Right lobe of liver (tissue), 6 donors: ENCODE data around the gene CCK. TPM values are rescaled to one million over a fixed set of nuclear protein-coding genes. Genes with fewer than 3 reads are reported as not detected.

ENCODE experiments used
- ATAC-seq, 4 donors: fragments of 200-7000 bp; cut with Tn5 transposase; one replicate each; pipeline ENCODE4 v1.9.1; 2020; ENCODE audit warnings: mild to moderate bottlenecking in 4 of 4, moderate library complexity in 4 of 4
- DNase-seq, 3 donors: peaks; one replicate each; pipeline ENCODE4 v3.0.0-alpha.2; 2020
- H3K27ac ChIP-seq, 3 donors: fragments of 200-600 bp; one replicate each; pipeline ENCODE4 v1.8.0; 2022
- H3K27me3 ChIP-seq, 2 donors: fragments of 200-600 bp; one replicate each; pipeline ENCODE4 v1.8.0; 2022
- H3K36me3 ChIP-seq, 4 donors: fragments of 200-600 bp; sonication (generic) in 1 of 4; one replicate each; pipeline versions ENCODE4 v1.5.1 to v1.8.0; 2017 to 2022; ENCODE audit warnings: control low read depth in 1 of 4
- H3K4me1 ChIP-seq, 4 donors: fragments of 200-600 bp; sonication (generic) in 1 of 4; one replicate each; pipeline versions ENCODE4 v1.5.1 to v1.8.0; 2017 to 2022; ENCODE audit warnings: control low read depth in 1 of 4
- H3K4me3 ChIP-seq, 3 donors: fragments of 200-600 bp; one replicate each; pipeline ENCODE4 v1.8.0; 2022
- H3K9me3 ChIP-seq, 4 donors: fragments of 200-600 bp; sonication (generic) in 1 of 4; one replicate each; pipeline versions ENCODE4 v1.5.1 to v1.8.0; 2017 to 2022; ENCODE audit warnings: control low read depth in 1 of 4
- CTCF ChIP-seq, 4 donors: fragments of 200-600 bp in 3 of 4; fragments of 450-650 bp in 1 of 4; IDR thresholded peaks; one replicate each; pipeline versions ENCODE4 v1.5.1 to v1.8.0; 2016 to 2022; ENCODE audit warnings: antibody characterized with exemption in 4 of 4, mild to moderate bottlenecking in 2 of 4
- POLR2A ChIP-seq: fragments of 450-650 bp; IDR thresholded peaks from one replicate; pipeline ENCODE4 v1.6.1; 2017; ENCODE audit warnings: antibody characterized with exemption, mild to moderate bottlenecking
- WGBS: methylation state at CpG from one replicate; pipeline ENCODE4 v1.1.6; 2018; ENCODE audit warnings: low coverage, low lambda C conversion rate; ENCODE audit not compliant: insufficient coverage; ENCODE audit errors: missing lambda C conversion rate; 5-methylcytosine and 5-hydroxymethylcytosine counted together
- intact Hi-C, 2 donors: fragments of 100-400 bp; cut with DNase I; formaldehyde crosslinking; loops; one replicate each; pipeline versions ENCODE4 v1.11.2 to v1.14.1; 2022
- total RNA-seq, 6 experiments: library from RNA; depleted of rRNA in 2 of 6; stranded (reverse); fragments of >200 nt in 2 of 6; fragmentation: NEBNext Ultra II Directional in 3 of 6; extraction: Animal tissue kit (Norgen Biotek cat#: 25700) in 3 of 6; gene quantifications; one replicate each; pipeline versions ENCODE4 v1.1.0 to v1.2.4, GENCODE V29; 2016 to 2023
- donor health status: DM: no; HTN: yes; CAD: no.
- donor health status: DM: no; HTN: no; CAD: no.
- donor health status: DM: no; HTN: no; CAD: no.
- donor health status: DM: no; HTN: yes; CAD: no.
- donor health status: DM: no; HTN: yes; CAD: no.

Gene CCK
- total RNA-seq, 6 experiments from 2014 or later, result not detected

DNA sequence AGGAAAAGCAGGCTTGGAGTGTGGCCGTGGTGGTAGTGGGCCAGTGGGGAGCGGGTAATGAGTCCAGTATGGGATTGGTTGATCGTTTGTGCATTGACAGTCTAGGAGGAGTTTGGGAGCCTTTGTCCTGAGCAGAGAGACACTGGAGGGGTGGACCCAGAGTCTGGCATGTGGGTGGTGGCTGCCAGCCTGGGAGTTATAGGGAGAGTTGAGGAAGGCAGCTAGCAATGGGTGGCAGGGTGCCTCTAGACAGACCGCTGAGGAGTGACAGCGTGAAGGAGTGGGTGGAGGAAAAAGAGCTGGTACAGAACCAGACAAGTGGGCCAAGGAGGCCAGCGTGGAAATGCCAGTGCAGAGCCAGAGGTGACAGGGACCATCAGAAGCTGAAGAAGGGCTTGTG, 1.9 kb upstream of the CCK start:
- TF ChIP-seq CTCF (IDR thresholded peaks at IDR 0.05), result no peak
- TF ChIP-seq POLR2A, result no peak
- intact Hi-C loops, result loop anchor here in 1 of 2 donors (10.0 kb wide), 1 partner anchor 167 kb away; no protein-coding TSS in a partner anchor
- Histone ChIP-seq H3K27ac (no peak overlapping the region), H3K27me3 (peaks cover 12 to 15% of the 10 kb centered on the region in 2 donors), H3K9me3 (no peaks in the 10 kb centered on the region), H3K4me3 (no peak overlapping the region), H3K4me1 (no peaks in the 10 kb centered on the region), H3K36me3 (no peaks in the 10 kb centered on the region)
- WGBS, result 78% methylated on average over 6 of the region's 6 CpGs
- ATAC-seq (no peak), DNase-seq (no peak)

DNA sequence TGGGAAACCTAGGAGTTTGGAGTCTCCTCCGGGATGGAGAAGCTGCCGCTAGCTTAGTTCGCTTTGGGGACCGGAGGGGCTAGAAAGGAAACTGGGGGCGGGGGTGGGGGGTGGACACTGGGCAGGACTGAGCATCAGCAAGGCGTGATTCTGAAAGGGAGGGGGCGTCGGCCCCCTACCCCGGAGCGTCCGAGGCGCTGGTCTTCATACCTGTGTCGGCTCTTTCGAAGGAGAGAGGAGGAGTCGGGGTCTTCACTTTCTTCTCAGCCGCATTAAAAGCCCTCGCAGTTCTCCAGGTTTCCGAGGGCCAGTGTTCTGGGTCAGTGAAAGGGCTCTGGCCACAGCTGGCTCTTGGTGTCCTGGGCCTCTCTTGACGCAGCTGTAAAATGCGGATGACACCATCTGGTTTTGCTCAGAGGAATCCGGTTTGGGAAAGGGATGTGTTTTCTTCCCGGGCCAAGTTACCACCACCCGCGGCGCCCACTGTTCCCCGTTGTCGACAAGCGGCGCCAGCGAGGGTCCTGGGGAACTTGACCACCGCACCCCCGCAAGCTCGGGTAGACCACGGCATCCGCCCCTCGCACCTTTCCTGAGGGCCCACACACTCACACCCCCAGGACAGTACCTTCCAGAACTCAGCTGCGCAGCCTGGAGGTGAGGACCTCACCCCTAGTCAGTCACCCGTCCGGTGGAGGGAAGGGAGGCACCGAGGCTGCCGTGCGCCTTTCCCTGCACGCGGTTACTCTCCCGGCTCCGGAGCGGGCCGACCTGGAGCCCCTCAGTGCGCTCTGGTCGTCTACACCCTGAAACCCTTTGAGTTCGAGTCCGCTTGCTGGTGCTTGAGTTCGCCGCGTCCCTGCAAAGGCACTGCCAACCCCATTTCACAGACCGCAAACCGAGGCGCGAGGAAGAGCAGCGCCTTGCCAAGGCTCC, 660 bp downstream of the CCK start:
- ATAC-seq (peak in 1 of 4 donors; percentile 12), DNase-seq (no peak)
- intact Hi-C loops, result loop anchor here in 1 of 2 donors (10.0 kb wide), 1 partner anchor 169 kb away; no protein-coding TSS in a partner anchor
- Histone ChIP-seq H3K9me3 (no peaks in the 10 kb centered on the region), H3K4me3 (no peak overlapping the region), H3K36me3 (no peaks in the 10 kb centered on the region), H3K27me3 (peaks cover 12 to 15% of the 10 kb centered on the region in 2 donors), H3K27ac (no peak overlapping the region), H3K4me1 (no peaks in the 10 kb centered on the region)
- 9% methylated on average over 15 of the region's 60 CpGs for WGBS
- TF ChIP-seq CTCF (IDR thresholded peaks at IDR 0.05) (no peak), POLR2A (no peak)

DNA sequence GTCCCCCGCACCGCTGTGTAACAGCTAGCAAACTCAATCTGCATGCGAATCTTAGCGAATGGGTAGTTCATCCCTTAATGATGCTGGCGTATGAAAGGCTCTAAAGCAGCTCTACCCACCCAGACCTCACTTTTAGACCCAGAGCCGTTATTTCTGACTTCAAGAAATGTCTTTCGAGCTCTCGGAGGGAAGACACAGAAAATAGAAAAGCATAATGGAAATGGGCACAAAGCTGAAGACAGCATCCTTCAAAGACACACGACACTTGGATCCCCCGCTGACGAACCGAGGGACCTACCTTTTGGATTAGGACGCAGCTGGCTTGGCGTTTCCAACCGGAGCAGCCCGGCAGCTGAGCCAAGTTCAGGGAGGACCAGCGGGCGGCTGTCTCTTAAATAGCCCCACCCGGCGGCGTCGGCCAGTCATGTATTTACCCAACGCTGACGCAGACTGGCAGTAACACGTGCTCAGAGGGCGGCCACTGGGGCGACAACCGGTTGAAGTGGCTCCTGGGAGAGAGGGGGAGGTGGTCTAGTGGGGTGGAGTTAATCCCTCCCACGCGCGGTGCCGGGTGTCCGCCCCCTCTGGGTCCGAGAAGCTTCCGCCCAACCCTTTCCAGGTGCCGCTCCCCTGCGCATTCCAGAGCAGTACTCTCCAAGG, 1.5 kb downstream of the CCK start:
- Histone ChIP-seq H3K27me3 (peaks cover 12 to 15% of the 10 kb centered on the region in 2 donors), H3K4me3 (no peak overlapping the region), H3K9me3 (no peaks in the 10 kb centered on the region), H3K27ac (no peak overlapping the region), H3K4me1 (no peaks in the 10 kb centered on the region), H3K36me3 (no peaks in the 10 kb centered on the region)
- WGBS, result 12% methylated on average over 22 of the region's 37 CpGs
- DNase-seq, result peak in 2 of 3 donors; percentile 36 to 55
- intact Hi-C loops, result loop anchor here in 1 of 2 donors (10.0 kb wide), 1 partner anchor 170 kb away; no protein-coding TSS in a partner anchor
- ATAC-seq, result peak in 3 of 4 donors; percentile 33 to 75 (median 40)
- TF ChIP-seq CTCF (IDR thresholded peaks at IDR 0.05), result no peak
- TF ChIP-seq POLR2A, result no peak

DNA sequence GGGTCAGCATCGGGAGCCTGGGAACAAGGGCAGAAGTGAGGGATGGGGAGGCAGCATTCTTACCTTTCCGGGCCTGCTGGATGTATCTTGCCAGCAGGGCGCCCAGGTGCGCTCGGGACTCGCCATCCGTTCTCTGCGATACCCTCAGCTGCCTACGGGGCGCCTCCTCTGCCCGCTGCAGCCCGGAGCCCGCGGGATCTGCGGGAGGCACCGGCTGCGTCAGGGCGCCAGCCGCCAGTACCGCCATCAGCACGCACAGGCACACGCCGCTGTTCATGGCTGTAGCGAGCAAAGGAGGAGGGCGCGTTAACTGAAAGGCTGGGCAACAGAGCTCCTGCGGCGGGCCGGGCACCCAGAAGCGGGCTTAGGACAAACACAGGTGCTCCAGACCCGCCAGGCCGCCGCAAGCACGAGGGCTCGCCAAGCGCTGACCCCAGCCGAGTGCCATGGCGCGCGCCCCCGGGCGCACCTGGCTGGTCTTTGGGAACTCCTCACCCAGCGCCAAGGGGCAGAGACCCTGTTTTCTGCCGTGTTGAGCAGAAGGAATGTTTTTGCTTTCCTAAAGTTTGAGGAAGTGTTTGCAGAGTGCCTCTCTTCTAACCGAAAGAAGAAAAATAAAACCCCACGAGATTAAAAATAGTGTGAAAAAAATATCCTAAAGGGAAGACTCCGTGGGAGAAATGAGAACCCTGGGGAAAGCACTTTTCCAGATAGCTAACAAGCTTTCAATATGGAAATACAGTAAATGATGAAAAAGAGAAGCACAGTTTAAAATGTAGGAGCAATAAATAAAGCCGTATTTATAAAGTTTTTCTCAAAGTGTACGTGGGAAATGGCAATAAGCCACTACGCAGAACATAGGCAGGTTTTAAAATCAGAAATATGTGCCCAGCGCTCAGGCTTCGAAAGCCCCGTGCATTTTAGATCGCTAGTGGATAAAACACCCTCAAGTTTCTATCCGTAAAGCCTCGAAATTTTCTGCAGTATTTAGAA, 2.3 kb downstream of the CCK start:
- Histone ChIP-seq H3K9me3 (no peaks in the 10 kb centered on the region), H3K27me3 (peaks cover 12 to 15% of the 10 kb centered on the region in 2 donors), H3K27ac (no peak overlapping the region), H3K36me3 (no peaks in the 10 kb centered on the region), H3K4me3 (no peak overlapping the region), H3K4me1 (no peaks in the 10 kb centered on the region)
- DNase-seq, result no peak
- intact Hi-C loops, result loop anchor here in 1 of 2 donors (10.0 kb wide), 1 partner anchor 171 kb away; no protein-coding TSS in a partner anchor
- peak in 3 of 4 donors; percentile 22 to 49 (median 23) for ATAC-seq
- TF ChIP-seq CTCF (IDR thresholded peaks at IDR 0.05), result no peak
- TF ChIP-seq POLR2A, result no peak
- 11% methylated on average over 35 of the region's 56 CpGs for WGBS
